ENCODE results near the gene PAGE2B.
A peak's percentile ranks its signal among the peaks of the same experiment; 100 is the strongest.
"Not testable (repeated sequence)": the region's sequence is repeated elsewhere in the genome, so short reads cannot be mapped to it uniquely, and the experiment has no call there.

PAGE2B gene

GRCh38 chrX:55074851-55075467, at the start of gene PAGE2B:
PAGE2B (plus strand) TSS chrX:55075030; CDS start chrX:55076042, 1,012 bp downstream.
- no peak for DNase-seq (ENCODE audit: low spot score)

DNA sequence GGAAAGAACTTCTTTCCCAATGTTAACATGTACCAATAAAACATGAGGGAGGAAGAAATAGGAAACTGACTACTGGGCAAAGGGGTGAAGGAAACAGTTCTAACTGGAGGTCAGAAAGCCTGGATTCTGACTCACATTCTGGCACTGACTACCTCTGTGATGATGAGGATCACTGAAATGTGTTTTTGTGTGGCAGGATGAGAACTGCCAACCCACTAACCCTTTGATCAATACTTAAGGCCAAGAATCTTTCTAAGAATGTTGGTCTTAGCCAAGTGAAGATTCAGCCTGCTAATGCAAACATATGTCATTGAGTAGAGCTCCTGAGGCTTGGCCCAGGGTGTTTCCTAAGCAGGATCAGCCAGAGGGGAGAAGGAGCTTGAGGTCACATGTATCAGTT, 48.7 kb upstream of the PAGE2B start:
- no peak for DNase-seq (ENCODE audit: low spot score)

DNA sequence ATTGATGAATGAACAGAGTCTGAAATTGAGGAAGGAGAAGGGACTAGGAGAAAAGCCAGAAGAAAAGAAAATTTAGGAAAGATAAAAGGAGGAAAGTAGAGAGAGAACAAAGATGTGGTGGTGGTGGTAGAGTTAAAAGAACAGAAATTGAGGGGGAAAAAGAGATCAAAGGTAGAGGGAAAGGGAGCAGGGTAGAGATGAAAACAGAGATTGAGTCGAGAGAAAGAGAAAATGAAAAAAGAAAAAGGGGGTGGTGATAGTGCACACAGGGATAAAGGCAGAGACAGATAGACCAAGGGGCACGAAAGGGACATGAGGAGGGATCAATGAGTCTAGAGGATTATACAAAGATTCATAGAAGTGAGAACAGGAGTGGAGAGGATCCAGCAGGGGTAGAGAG, 48.0 kb upstream of the PAGE2B start:
- DNase-seq (ENCODE audit: low spot score), result no peak

GRCh38 chrX:55028040-55028439, 46.8 kb upstream of the PAGE2B start:
- no peak for DNase-seq (ENCODE audit: low spot score)

GRCh38 chrX:55028611-55029010, 46.2 kb upstream of the PAGE2B start:
- DNase-seq (ENCODE audit: low spot score), result no peak

GRCh38 chrX:55029291-55029690, 45.5 kb upstream of the PAGE2B start:
- no peak for DNase-seq (ENCODE audit: low spot score)

DNA sequence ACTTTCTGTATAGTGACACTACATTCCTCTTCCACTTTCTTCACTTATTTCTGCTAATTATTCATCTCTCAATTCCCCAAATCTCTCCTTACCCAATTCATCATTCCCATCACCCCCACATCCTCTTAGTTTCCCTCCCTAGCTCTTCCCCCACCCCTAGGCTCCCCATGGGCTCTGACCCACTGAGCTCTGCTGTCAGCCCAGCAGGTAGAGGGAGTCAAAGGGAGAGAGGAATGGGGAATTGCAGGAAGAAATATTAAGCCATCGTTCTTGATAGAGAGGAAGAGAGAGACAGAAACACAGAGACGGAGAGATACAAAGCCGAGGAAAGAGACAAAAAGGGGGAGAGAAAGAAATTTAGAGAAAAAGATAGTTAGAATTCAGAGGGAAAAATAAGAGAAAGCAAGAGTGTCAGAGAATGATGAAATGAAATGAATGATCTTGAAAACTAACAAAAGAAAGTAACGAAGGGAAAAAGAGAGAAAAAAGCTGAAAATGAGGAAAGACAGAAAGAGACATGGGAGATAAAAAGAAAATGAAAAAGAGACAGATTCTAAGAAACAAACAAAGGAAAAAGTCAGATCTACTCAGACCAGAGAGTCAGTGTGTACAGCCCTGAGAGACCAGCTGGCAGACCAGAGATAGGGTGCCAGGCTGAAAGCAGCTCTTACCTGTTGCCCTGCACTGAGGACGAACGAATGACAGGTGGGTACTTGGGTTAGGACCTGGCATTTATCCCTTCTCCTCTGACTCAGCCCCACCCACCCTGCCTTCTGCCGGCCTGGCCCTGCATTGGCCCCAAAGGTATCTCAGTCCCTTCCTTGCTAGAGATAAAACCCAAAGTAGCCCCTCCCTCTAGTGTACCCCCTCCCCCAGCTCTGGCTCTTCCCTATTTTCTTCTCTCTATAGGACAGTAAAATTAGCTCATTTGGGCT, 44.3 kb upstream of the PAGE2B start, which contains the start of gene ALAS2:
Gene ALAS2, minus strand, starts transcription at position 707 of the 935 bp plus-strand sequence. CDS start 4,977 bp downstream, outside the sequence.
- no peak for DNase-seq (ENCODE audit: low spot score)

DNA sequence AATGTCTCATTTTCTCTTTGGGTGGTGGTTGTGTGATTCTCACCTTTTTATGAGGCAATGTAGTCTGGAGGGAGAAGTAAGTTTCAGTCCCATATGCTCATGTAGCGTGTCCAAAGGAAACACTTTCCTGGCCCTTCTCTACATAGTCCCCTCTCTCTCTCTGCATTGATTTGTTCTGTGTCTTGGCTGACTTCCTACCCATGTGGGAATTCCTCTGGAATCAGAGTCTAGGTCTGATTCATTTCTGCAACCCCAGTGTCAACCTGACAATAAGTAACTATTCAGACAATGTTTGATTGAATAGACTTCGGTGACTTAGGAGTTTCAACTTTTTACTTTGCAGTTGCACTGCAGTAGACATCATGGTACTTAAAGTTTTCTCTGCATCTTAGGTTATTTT, 41.4 kb upstream of the PAGE2B start:
- DNase-seq (ENCODE audit: low spot score), result no peak

DNA sequence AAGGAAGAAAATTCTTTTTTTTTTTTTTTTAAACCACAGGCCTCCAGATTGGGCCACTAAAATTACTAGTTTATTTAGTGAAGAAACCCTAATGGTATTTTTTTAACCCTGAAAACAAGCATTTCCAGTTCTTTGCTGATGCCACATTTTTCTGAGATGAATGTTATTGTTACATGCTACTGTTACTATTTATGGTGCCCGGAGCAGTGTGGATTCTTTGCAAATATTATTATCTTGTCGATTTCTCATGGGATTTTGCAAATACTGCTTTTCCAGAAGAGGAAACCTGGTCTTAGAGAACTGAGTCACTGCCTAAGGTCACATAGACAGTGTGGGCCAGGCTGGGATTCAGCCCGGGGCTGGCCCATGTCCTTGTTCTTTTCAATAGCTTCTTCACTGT, 35.4 kb upstream of the PAGE2B start:
- no peak for DNase-seq (ENCODE audit: low spot score)

- no peak for DNase-seq (ENCODE audit: low spot score)
These were observed 33.3 kb upstream of the PAGE2B start for GRCh38 chrX:55041514-55041913.

DNA sequence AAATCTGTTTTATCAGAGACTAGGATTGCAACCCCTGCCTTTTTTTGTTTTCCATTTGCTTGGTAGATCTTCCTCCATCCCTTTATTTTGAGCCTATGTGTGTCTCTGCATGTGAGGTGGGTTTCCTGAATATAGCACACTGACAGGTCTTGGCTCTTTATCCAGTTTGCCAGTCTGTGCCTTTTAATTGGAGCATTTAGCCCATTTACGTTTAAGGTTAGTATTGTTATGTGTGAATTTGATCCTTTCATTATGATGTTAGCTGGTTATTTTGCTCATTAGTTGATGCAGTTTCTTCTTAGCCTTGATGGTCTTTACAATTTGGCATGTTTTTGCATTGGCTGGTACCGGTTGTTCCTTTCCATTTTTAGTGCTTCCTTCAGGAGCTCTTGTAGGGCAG, 24.2 kb upstream of the PAGE2B start:
- DNase-seq (ENCODE audit: low spot score), result not testable (repeated sequence)

GRCh38 chrX:55056820-55057674, 17.8 kb upstream of the PAGE2B start:
- no peak for DNase-seq (ENCODE audit: low spot score)

DNA sequence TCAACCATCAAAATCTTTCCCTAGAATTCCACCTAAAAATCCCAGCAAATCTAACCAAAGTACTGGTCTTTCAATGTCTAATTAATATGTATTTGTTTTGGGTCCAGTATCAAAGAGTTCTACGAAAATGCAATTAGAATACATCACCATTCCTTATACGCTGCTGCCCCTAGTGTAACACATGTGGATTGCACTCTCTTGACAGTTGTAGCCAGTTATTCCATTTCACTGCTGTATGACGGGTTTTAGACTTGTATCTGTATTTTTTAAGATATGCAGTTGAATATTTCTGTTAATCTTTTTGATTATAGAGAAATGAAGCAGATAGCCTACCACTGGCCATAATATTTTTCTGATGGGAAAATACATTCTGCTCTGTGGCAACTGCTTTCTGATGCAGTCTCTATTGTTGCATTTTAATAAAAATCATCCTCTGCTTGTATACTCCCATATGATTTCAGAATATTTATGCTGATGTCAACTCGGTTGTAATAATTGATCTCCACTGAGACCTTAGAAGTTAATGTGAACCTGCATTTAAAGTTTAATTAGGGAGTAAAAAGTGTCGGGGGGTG, 17.1 kb upstream of the PAGE2B start:
- DNase-seq (ENCODE audit: low spot score), result peak; percentile 22

- DNase-seq (ENCODE audit: low spot score), result not testable (repeated sequence)
These were observed 7.7 kb upstream of the PAGE2B start for GRCh38 chrX:55067180-55067579.

GRCh38 chrX:55072286-55072685, 2.5 kb upstream of the PAGE2B start:
- DNase-seq (ENCODE audit: low spot score), result no peak

GRCh38 chrX:55088795-55089489, 14.1 kb downstream of the PAGE2B start, which contains the start of gene PAGE2:
PAGE2 (plus strand) TSS chrX:55089018; CDS start chrX:55090021, 1,003 bp downstream.
- no peak for DNase-seq (ENCODE audit: low spot score)

DNA sequence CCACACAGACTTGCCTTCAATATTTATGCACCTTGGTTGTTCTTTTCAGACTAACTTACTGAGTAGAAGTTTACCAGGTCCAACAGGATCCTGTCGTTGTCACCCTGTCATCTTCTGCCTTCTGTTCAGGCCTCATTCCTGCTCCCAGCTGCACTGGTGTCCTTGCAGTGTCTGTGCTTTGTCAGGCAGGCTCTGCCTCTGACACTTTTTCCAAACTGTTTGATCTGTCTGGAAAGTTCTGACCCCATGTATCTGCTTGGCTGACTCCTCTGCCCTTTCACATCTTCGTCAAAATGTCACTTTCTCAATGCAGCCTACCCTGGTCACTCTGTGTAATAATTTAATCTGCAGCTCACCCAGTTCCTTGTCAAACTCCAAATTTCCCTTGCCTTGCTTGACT, 23.9 kb downstream of the PAGE2B start:
- no peak for DNase-seq (ENCODE audit: low spot score)

DNA sequence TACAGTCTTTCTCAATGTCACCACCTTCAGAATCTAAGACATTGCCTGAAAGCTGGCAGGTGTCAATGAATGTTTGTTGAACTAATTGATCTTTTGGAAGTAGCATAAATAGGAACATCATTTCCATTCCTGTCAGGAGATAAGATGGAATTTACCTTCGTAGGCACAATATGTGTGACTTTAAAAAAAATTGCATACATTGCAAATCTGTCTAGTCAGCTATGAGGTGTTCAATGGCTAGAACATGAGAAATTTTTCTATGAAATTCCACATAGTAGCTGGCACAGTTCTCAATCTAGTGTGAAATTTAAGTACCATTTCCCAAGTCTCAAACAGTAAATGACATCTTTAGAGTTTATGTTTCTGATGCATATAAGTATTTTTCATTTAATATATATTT, 24.3 kb downstream of the PAGE2B start:
- DNase-seq (ENCODE audit: low spot score), result no peak

GRCh38 chrX:55102754-55103153, 27.9 kb downstream of the PAGE2B start:
- DNase-seq (ENCODE audit: low spot score), result no peak

- no peak for DNase-seq (ENCODE audit: low spot score)
These were observed 32.4 kb downstream of the PAGE2B start for GRCh38 chrX:55107262-55107661.

- no peak for DNase-seq (ENCODE audit: low spot score)
These were observed 33.1 kb downstream of the PAGE2B start for GRCh38 chrX:55107911-55108310.
